H1 (cell line): ENCODE measurements around the gene DIP2C. TPM values are rescaled to one million over a fixed set of nuclear protein-coding genes. Genes with fewer than 3 reads are reported as not detected.

Experiments used
- EZH2 ChIP-seq: fragments of 200-600 bp; sonication (generic); IDR thresholded peaks from 2 replicates; pipeline ENCODE4 v1.7.1; 2012; ENCODE audit warnings: low read depth, mild to moderate bottlenecking, moderate library complexity, low read length, inconsistent platforms; ENCODE audit not compliant: severe bottlenecking
- GTF2F1 ChIP-seq: IDR thresholded peaks from 2 replicates; pipeline ENCODE4 v1.6.1; 2012; ENCODE audit warnings: low read depth, low read length, improper control_type of control experiment, borderline replicate concordance
- PHF8 ChIP-seq: fragments of 200-600 bp; sonication (generic); conservative IDR thresholded peaks from 2 replicates; pipeline ENCODE4 v1.7.1; 2012; ENCODE audit warnings: low read depth, mild to moderate bottlenecking, inconsistent platforms, low read length, moderate library complexity
- RAD21 ChIP-seq, 2 experiments: IDR thresholded peaks in 1 of 2; conservative IDR thresholded peaks in 1 of 2; 2 replicates each; pipeline ENCODE4 v1.6.1; 2011; ENCODE audit warnings: low read depth in 2 of 2, low read length in 2 of 2, improper control_type of control experiment in 1 of 2, inconsistent platforms in 1 of 2, mild to moderate bottlenecking in 1 of 2, moderate library complexity in 1 of 2
- SAP30 ChIP-seq: fragments of 300-600 bp; sonication (generic); IDR thresholded peaks from 2 replicates; pipeline ENCODE4 v1.7.1; 2012; ENCODE audit warnings: low read length, moderate library complexity, mild to moderate bottlenecking, inconsistent platforms; ENCODE audit not compliant: insufficient read depth, insufficient replicate concordance
- SP4 ChIP-seq: IDR thresholded peaks from 2 replicates; pipeline ENCODE4 v1.6.1; 2012; ENCODE audit warnings: low read length, inconsistent platforms
- polyA plus RNA-seq, 7 experiments: library from polyadenylated mRNA; depleted of rRNA in 3 of 7; stranded (reverse) in 5 of 7; unstranded in 2 of 7; fragments of >200 nt in 5 of 7; fragments of 200-250 nt in 2 of 7; gene quantifications; 1 replicate in 5 of 7; 2 replicates in 1 of 7; 4 replicates in 1 of 7; pipeline versions ENCODE4 v1.2.1 to v1.2.3, GENCODE V29; 2011 to 2013; ENCODE audit warnings: missing spikeins in 2 of 7, mixed read lengths in 2 of 7
- total RNA-seq: library from RNA; stranded (reverse); fragmentation: NEBNext Ultra II Directional; extraction: Animal tissue kit (Norgen Biotek cat#: 25700); gene quantifications from 2 replicates; pipeline ENCODE4 v1.2.1, GENCODE V29; 2021

DIP2C gene
- total and polyA plus RNA-seq, 2 of the 8 experiments (the other 6 are each of a cell fraction or from before 2014, with no cell fraction given) = 3.8 to 9.3 TPM

DNA sequence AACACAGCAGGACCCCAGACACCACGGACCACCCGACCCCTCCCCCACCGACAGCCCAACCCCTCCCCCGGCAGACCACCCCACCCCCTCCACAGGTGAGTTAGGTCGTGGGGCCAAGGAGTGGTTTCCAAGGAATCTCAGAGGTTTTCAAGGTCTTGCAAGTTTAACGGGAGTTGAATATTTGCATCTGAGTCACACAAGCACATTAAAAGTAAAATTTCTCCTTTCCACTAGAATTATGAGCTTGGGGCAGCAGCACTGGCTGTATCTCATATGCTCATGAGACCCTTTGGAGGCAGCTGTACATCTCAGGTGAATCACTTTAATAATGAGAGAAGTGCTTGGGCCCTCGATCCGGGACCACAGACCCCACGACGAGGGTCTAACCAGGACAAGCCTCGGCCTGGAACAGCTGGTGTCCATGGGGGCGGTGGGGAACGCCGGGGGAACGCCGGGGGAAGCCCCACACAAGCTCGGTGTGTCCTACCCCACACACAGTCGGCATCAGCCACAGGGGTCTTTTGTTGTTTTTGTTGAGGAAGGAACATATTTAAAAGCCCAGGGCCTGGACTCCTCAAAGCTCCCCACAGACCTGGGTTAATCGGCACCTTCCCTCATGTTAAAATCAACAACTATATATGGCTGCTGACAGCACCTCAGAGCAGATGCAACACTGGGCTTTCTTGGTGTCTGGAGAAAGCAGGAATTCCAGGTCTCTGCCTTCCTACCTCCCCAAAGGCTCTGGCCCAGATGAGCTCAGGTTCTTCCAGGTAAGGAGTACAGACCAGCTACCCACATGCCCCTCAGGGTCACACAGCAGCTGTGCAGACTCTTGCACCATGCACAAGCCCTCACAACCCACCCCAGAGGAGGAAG lies 130.3 kb downstream of the DIP2C start (continued):
- TF ChIP-seq EZH2 (no peak), RAD21 (IDR thresholded peaks at IDR 0.05 in 1 of 2, conservative IDR thresholded peaks at IDR 0.05 in 1 of 2; ENCODE audit: low read depth in 2 of 2, low read length in 2 of 2) (no peak), GTF2F1 (no peak), PHF8 (no peak), SAP30 (no peak), SP4 (no peak)
